Central memory CD4-positive, alpha-beta T cell (primary cell): ENCODE results near the gene IQGAP1.

Experiments used
- DNase-seq: peaks from one replicate; pipeline ENCODE4 v3.0.0; 2022

The IQGAP1 gene

GRCh38 chr15:90539789-90540188 lies 151.7 kb downstream of the IQGAP1 start:
- peak; percentile 61 for DNase-seq

- DNase-seq, result no peak
Observed at GRCh38 chr15:90540768-90541167, 152.7 kb downstream of the IQGAP1 start.

- no peak for DNase-seq
Observed at GRCh38 chr15:90545095-90545494, 157.1 kb downstream of the IQGAP1 start.

- no peak for DNase-seq
Observed at GRCh38 chr15:90547540-90547939, 159.5 kb downstream of the IQGAP1 start.

GRCh38 chr15:90550919-90551318 lies 162.9 kb downstream of the IQGAP1 start:
- DNase-seq, result no peak
